Peyer's patch (tissue), 4 donors: ENCODE results near the gene MYH11.

Experiments used
- POLR2A ChIP-seq, 2 donors: fragments of 450-650 bp; IDR thresholded peaks; one replicate each; pipeline ENCODE4 v1.5.1; 2017; ENCODE audit warnings: antibody characterized with exemption in 2 of 2, mild to moderate bottlenecking in 2 of 2, moderate library complexity in 2 of 2
- TF ChIP-seq, protein P1 (sequence below), 6 experiments: fragments of 450-650 bp in 4 of 6; fragments of 200-600 bp in 2 of 6; sonication (generic) in 1 of 6; IDR thresholded peaks; one replicate each; pipeline ENCODE4 v1.5.1; 2017 to 2019; ENCODE audit warnings: antibody characterized with exemption in 6 of 6, mild to moderate bottlenecking in 3 of 6, moderate library complexity in 1 of 6

DNA sequence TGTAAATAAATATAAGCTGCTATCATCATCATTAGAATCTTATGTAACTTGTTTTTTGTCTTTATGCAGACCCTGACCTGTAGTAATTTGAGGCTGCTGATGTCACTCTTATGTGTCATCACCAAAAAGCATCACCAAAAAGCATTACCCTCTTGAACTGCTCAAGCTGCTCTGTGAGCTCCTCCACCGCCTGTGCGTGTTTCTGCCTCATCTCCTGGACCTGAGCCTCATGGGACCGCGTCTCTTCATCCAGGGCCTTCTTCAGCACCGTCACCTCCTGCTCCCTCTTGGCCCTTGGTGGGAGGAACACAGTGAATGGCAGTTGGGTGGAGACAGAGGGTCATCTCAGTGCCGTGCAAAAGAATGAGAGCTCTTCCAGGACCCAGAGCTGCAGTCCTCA, 124.4 kb downstream of the MYH11 start:
- TF ChIP-seq, protein P1, sequence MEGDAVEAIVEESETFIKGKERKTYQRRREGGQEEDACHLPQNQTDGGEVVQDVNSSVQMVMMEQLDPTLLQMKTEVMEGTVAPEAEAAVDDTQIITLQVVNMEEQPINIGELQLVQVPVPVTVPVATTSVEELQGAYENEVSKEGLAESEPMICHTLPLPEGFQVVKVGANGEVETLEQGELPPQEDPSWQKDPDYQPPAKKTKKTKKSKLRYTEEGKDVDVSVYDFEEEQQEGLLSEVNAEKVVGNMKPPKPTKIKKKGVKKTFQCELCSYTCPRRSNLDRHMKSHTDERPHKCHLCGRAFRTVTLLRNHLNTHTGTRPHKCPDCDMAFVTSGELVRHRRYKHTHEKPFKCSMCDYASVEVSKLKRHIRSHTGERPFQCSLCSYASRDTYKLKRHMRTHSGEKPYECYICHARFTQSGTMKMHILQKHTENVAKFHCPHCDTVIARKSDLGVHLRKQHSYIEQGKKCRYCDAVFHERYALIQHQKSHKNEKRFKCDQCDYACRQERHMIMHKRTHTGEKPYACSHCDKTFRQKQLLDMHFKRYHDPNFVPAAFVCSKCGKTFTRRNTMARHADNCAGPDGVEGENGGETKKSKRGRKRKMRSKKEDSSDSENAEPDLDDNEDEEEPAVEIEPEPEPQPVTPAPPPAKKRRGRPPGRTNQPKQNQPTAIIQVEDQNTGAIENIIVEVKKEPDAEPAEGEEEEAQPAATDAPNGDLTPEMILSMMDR (IDR thresholded peaks at IDR 0.05): no peak
- no peak for TF ChIP-seq POLR2A (IDR thresholded peaks at IDR 0.05)
